Progenitor cell of endocrine pancreas (in vitro differentiated cells): ENCODE measurements around the gene EEFSEC. TPM values are rescaled to one million over a fixed set of nuclear protein-coding genes. Genes with fewer than 3 reads are reported as not detected.

ENCODE experiments used
- DNase-seq: peaks from one replicate; pipeline ENCODE4 v3.0.0; 2021; ENCODE audit warnings: low spot score; ENCODE audit not compliant: unreplicated experiment
- H3K27ac Mint-ChIP-seq: 2 replicates; pipeline ENCODE4 v1.8.0; 2021; ENCODE audit warnings: mild to moderate bottlenecking, moderate library complexity, mixed read lengths
- H3K27me3 Mint-ChIP-seq: 2 replicates; pipeline ENCODE4 v1.8.0; 2021; ENCODE audit warnings: mixed read lengths
- H3K36me3 Mint-ChIP-seq: 2 replicates; pipeline ENCODE4 v1.8.0; 2022; ENCODE audit warnings: mixed read lengths; ENCODE audit not compliant: insufficient read depth
- H3K4me1 Mint-ChIP-seq: 2 replicates; pipeline ENCODE4 v1.8.0; 2021; ENCODE audit warnings: low read depth, mixed read lengths
- H3K4me3 Mint-ChIP-seq: 2 replicates; pipeline ENCODE4 v1.8.0; 2021; ENCODE audit warnings: low read depth, mild to moderate bottlenecking, moderate library complexity, mixed read lengths
- H3K9me3 Mint-ChIP-seq: 2 replicates; pipeline ENCODE4 v1.8.0; 2021; ENCODE audit warnings: low read depth, mixed read lengths
- CTCF ChIP-seq: fragments of 200-600 bp; sonication (generic); IDR thresholded peaks from one replicate; pipeline ENCODE4 v1.5.0; 2021; ENCODE audit warnings: antibody characterized with exemption, mild to moderate bottlenecking; ENCODE audit not compliant: unreplicated experiment
- total RNA-seq: library from RNA; stranded (reverse); gene quantifications from 2 replicates; pipeline ENCODE4 v1.2.1, GENCODE V29; 2021

Gene EEFSEC
- total RNA-seq, 1 donor from 2014 or later: 11.8 TPM

GRCh38 chr3:128275316-128276145 lies 122.2 kb downstream of the EEFSEC start:
- no peak overlapping the region for H3K4me3 Mint-ChIP-seq
- no peaks in the 10 kb centered on the region for H3K36me3 Mint-ChIP-seq
- no peak overlapping the region for H3K27ac Mint-ChIP-seq
- TF ChIP-seq CTCF: no peak
- DNase-seq: no peak
- peaks cover 11% of the 10 kb centered on the region for H3K4me1 Mint-ChIP-seq
- H3K27me3 Mint-ChIP-seq: peaks cover 17% of the 10 kb centered on the region
- H3K9me3 Mint-ChIP-seq: no peaks in the 10 kb centered on the region

GRCh38 chr3:128276146-128276435 lies 122.8 kb downstream of the EEFSEC start:
- no peak for TF ChIP-seq CTCF
- no peak overlapping the region for H3K4me3 Mint-ChIP-seq
- H3K36me3 Mint-ChIP-seq: no peaks in the 10 kb centered on the region
- no peak for DNase-seq
- H3K27ac Mint-ChIP-seq: no peak overlapping the region
- H3K4me1 Mint-ChIP-seq: peaks cover 13% of the 10 kb centered on the region
- H3K9me3 Mint-ChIP-seq: no peaks in the 10 kb centered on the region
- peaks cover 20% of the 10 kb centered on the region for H3K27me3 Mint-ChIP-seq

- Mint-ChIP-seq H3K27ac (no peak overlapping the region), H3K4me1 (peaks cover 15% of the 10 kb centered on the region), H3K27me3 (peaks cover 20% of the 10 kb centered on the region), H3K9me3 (no peaks in the 10 kb centered on the region), H3K4me3 (no peak overlapping the region), H3K36me3 (no peaks in the 10 kb centered on the region)
- DNase-seq: no peak
- no peak for TF ChIP-seq CTCF
These were observed 123.4 kb downstream of the EEFSEC start for GRCh38 chr3:128276577-128277183.

- no peak overlapping the region for H3K27ac Mint-ChIP-seq
- no peak overlapping the region for H3K4me3 Mint-ChIP-seq
- no peak for DNase-seq
These were observed 124.2 kb downstream of the EEFSEC start for GRCh38 chr3:128277378-128278069.

More at GRCh38 chr3:128277378-128278069, 124.2 kb downstream of the EEFSEC start:
- no peaks in the 10 kb centered on the region for H3K36me3 Mint-ChIP-seq
- no peak for TF ChIP-seq CTCF
- H3K27me3 Mint-ChIP-seq: peaks cover 20% of the 10 kb centered on the region
- no peaks in the 10 kb centered on the region for H3K9me3 Mint-ChIP-seq
- peaks cover 17% of the 10 kb centered on the region for H3K4me1 Mint-ChIP-seq
